Naive B cell (primary cell): ENCODE results near the gene CELF4. TPM values are rescaled to one million over a fixed set of nuclear protein-coding genes. Genes with fewer than 3 reads are reported as not detected.

Source experiments
- ATAC-seq, 2 donors: fragments of 150-1000 bp; cut with Tn5 transposase; 2 replicates each; pipeline ENCODE4 v1.10.0; 2021; ENCODE audit warnings: low read depth in 2 of 2, mild to moderate bottlenecking in 2 of 2, moderate library complexity in 2 of 2
- DNase-seq: peaks from one replicate; pipeline ENCODE4 v3.0.0; 2022
- H3K27ac Mint-ChIP-seq, 6 donors: one replicate each; pipeline ENCODE4 v1.8.0; 2020 to 2022; ENCODE audit warnings: mild to moderate bottlenecking in 6 of 6, mixed read lengths in 6 of 6, moderate library complexity in 5 of 6, inconsistent platforms in 2 of 6
- H3K27me3 Mint-ChIP-seq, 3 donors: one replicate each; pipeline ENCODE4 v1.8.0; 2021 to 2022; ENCODE audit warnings: mixed read lengths in 3 of 3, mild to moderate bottlenecking in 1 of 3
- H3K36me3 Mint-ChIP-seq, 2 donors: one replicate each; pipeline ENCODE4 v1.8.0; 2020 to 2022; ENCODE audit warnings: mixed read lengths in 2 of 2, inconsistent platforms in 1 of 2, mild to moderate bottlenecking in 1 of 2
- H3K4me1 Mint-ChIP-seq, 3 donors: one replicate each; pipeline ENCODE4 v1.8.0; 2020 to 2022; ENCODE audit warnings: mixed read lengths in 3 of 3, inconsistent platforms in 1 of 3, mild to moderate bottlenecking in 1 of 3, moderate library complexity in 1 of 3
- H3K4me3 Mint-ChIP-seq, 8 donors: one replicate each; pipeline ENCODE4 v1.8.0; 2020 to 2022; ENCODE audit warnings: mild to moderate bottlenecking in 8 of 8, mixed read lengths in 8 of 8, moderate library complexity in 8 of 8, inconsistent platforms in 2 of 8
- H3K9me3 Mint-ChIP-seq, 7 donors: one replicate each; pipeline ENCODE4 v1.8.0; 2020 to 2022; ENCODE audit warnings: mixed read lengths in 7 of 7, mild to moderate bottlenecking in 5 of 7, inconsistent platforms in 2 of 7, moderate library complexity in 1 of 7
- polyA plus RNA-seq, 6 donors: library from polyadenylated mRNA; unstranded; fragments of 300-500 nt; fragmentation: Illumina TruSeq; gene quantifications; one replicate each; pipeline ENCODE4 v1.2.3, GENCODE V29; 2021; ENCODE audit warnings: low read depth in 6 of 6

Gene CELF4
- polyA plus RNA-seq, 6 donors from 2014 or later = 0.21 to 0.34 (median 0.24) TPM; not detected in 1

DNA sequence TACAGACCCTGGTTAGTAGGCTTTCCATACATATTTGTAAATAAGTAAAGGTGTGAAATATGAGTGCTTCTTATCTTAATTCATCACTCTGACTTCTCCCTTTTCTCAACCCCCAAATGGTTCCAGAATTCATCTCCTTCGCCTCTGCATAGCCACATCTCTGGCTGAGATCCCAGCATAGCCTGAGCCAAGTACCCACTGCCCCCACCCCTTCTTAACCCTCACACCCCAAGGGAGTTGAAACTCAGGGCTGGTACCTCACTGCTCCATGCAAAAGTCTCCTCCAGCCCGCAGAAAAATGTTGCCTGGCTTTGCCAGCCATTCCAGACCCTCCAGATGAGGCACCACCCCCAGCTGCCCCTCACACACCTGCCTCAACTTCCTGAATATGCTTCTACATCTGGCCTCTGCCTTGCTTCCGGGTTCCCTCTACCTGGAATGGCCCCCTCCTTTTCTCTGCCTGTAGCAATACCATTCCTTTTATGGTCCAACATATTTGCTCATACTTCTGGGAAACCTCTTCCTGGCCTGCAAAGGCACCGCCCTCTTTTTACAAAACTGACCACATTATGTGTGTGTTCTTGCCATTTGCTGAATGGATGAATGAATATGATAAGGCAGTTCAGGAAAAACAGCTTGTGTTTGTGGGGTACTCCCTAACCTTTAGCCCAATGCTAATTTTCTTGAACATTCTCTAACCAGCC is 112.8 kb downstream of the CELF4 start:
- H3K4me3 Mint-ChIP-seq = no peak overlapping the region
- DNase-seq (no peak), ATAC-seq (no peak)
- H3K27ac Mint-ChIP-seq = no peak overlapping the region
- H3K9me3 Mint-ChIP-seq = peaks cover 0 to 9% (median 2%) of the 10 kb centered on the region in 7 donors
- no peaks in the 10 kb centered on the region for H3K36me3 Mint-ChIP-seq
- peaks cover 0 to 9% (median 0%) of the 10 kb centered on the region in 3 donors for H3K27me3 Mint-ChIP-seq
- no peaks in the 10 kb centered on the region for H3K4me1 Mint-ChIP-seq

DNA sequence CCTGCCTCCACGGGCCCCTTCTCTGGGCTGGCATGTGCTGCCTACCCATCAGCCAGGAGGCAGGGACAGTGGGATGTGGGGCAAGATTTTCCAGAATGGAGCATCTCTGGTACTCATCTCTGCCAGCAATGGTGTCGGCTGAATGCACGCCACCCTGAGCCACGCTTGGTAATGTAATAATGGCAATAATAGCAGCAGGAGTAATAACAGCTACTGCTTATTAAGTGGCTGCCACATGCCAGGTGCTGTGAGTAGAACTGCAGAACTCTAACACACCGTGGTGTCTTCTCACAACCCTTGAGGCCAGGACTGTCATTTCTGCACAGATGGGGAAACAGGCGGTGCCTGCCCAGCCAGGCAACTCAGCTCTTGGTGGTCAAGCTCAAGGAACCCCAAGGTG is 113.6 kb downstream of the CELF4 start:
- Mint-ChIP-seq H3K4me3 (no peak overlapping the region), H3K4me1 (no peaks in the 10 kb centered on the region), H3K9me3 (peaks cover 0 to 9% (median 2%) of the 10 kb centered on the region in 7 donors), H3K27ac (no peak overlapping the region), H3K27me3 (peaks cover 0 to 9% (median 0%) of the 10 kb centered on the region in 3 donors), H3K36me3 (no peaks in the 10 kb centered on the region)
- no peak for ATAC-seq
- DNase-seq = no peak

DNA sequence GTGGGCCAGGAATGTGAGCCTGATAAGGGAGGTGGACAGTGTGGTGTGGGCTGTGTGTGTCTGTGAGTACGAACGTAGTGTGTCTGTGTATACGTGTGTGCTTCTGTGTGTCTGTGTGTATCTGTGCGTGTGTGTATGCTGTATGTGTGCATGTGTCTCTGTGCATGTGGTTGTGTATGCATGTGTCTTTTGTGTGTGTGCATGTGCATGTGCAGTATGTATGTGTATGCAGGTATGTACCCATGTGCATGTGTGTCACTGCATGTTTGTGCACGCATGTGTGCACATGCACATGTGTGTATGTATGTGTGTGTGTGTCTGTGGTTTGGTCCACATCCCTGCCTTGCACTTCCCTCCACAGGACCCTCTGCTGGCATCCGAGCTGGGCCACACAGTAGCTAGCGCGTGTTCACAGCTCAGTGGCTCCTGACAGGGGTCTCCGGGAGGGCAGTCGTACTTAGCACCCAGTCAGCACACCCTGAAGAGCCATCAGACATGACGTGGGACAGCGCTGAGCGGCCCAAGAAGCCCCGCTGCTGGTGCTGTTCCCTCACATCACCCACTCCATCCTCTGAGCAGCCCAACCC is 114.3 kb downstream of the CELF4 start:
- Mint-ChIP-seq H3K4me1 (no peaks in the 10 kb centered on the region), H3K9me3 (peaks cover 0 to 9% (median 2%) of the 10 kb centered on the region in 7 donors), H3K27ac (no peak overlapping the region), H3K36me3 (no peaks in the 10 kb centered on the region), H3K4me3 (no peak overlapping the region), H3K27me3 (peaks cover 0 to 9% (median 0%) of the 10 kb centered on the region in 3 donors)
- no peak for DNase-seq
- no peak for ATAC-seq

DNA sequence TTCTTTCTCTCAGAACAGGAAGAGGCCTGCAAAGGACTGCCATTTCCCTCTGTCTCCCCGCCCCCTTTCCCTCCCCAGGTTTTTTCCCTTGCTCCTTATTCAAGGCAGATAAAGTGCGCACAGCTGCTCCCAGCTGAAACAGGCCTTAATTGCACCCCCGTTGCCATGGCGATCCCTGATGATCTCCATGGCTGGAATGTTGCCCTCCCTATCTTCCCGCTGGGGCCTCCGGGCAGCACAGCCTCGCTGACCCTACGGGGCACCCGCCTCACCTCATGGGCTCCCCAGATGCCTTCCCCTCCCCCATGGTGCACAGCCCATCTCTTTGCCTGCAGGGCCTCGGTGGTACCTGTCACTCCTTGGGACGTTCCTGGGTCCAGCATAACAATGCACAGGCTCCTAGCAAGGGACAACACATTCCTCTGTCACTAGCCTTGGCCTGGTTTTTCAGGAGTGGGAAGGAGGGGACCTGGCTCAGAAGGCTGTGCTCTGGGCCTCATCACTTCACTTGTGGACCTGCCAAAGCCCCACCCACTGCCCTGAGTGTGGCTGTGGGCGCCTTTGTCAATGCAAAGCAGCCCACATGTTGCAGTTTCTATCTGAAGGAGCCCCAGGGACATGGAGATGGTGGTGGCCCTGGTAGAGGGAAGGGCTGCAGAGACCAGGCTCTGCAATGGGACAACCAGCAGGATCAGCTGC is 115.0 kb downstream of the CELF4 start:
- no peak overlapping the region for H3K4me3 Mint-ChIP-seq
- ATAC-seq = no peak

DNA sequence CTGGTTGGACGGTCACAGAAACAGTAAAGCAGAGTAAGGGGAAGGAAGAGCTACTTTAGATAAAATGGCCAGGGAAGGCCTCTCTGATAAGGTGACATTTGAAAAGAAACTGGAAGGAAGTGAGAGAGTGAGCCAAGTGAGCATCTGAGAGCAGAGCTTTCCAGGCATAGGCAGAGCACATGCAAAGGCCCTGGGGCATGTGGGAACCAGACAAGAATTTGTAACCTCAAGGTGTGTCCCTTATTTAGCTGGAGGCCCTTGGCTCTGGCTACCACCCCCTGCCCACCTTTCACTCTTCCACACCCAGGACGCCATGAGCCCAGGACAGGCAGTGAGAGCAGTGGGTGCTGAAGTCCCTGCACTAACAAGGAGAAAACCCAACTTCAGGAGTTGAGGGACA is 116.0 kb downstream of the CELF4 start:
- H3K27me3 Mint-ChIP-seq = peaks cover 0 to 17% (median 0%) of the 10 kb centered on the region in 3 donors

More for the DNA sequence above, 115.0 kb downstream of the CELF4 start:
- Mint-ChIP-seq H3K36me3 (no peaks in the 10 kb centered on the region), H3K4me1 (no peaks in the 10 kb centered on the region), H3K9me3 (peaks cover 0 to 9% (median 2%) of the 10 kb centered on the region in 7 donors), H3K27ac (no peak overlapping the region), H3K27me3 (peaks cover 0 to 12% (median 0%) of the 10 kb centered on the region in 3 donors)
- no peak for DNase-seq

DNA sequence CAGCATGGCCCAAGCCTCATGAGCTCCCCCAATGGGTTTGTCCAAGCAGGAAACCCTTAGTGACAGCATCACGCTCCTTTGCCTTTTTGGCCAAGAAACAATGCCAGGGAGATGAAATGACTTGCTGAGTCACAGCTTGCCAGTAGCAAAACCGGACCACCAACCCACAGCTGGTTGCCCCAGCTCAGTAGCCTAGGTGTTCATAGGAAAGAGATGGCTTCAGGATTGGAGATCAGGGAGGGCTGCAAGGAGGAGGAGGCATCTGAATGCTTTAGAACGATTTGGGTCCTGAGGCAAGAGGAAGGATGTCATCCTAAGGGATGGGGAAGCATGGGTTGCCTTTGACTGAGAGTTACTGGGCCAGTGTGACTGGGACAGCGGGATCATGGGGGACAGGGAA is 116.7 kb downstream of the CELF4 start:
- peaks cover 0 to 21% (median 0%) of the 10 kb centered on the region in 3 donors for H3K27me3 Mint-ChIP-seq
- DNase-seq = no peak
- H3K4me3 Mint-ChIP-seq = no peak overlapping the region
- H3K27ac Mint-ChIP-seq = no peak overlapping the region
- no peaks in the 10 kb centered on the region for H3K4me1 Mint-ChIP-seq
- no peak for ATAC-seq
- peaks cover 0 to 9% (median 2%) of the 10 kb centered on the region in 7 donors for H3K9me3 Mint-ChIP-seq
- H3K36me3 Mint-ChIP-seq = no peaks in the 10 kb centered on the region

More for the DNA sequence above, 116.0 kb downstream of the CELF4 start:
- peaks cover 0 to 9% (median 2%) of the 10 kb centered on the region in 7 donors for H3K9me3 Mint-ChIP-seq
- H3K27ac Mint-ChIP-seq = peak overlapping the region in 1 of 6 donors; percentile 33
- no peak for DNase-seq
- no peaks in the 10 kb centered on the region for H3K4me1 Mint-ChIP-seq
- H3K36me3 Mint-ChIP-seq = no peaks in the 10 kb centered on the region
- no peak for ATAC-seq
- no peak overlapping the region for H3K4me3 Mint-ChIP-seq

DNA sequence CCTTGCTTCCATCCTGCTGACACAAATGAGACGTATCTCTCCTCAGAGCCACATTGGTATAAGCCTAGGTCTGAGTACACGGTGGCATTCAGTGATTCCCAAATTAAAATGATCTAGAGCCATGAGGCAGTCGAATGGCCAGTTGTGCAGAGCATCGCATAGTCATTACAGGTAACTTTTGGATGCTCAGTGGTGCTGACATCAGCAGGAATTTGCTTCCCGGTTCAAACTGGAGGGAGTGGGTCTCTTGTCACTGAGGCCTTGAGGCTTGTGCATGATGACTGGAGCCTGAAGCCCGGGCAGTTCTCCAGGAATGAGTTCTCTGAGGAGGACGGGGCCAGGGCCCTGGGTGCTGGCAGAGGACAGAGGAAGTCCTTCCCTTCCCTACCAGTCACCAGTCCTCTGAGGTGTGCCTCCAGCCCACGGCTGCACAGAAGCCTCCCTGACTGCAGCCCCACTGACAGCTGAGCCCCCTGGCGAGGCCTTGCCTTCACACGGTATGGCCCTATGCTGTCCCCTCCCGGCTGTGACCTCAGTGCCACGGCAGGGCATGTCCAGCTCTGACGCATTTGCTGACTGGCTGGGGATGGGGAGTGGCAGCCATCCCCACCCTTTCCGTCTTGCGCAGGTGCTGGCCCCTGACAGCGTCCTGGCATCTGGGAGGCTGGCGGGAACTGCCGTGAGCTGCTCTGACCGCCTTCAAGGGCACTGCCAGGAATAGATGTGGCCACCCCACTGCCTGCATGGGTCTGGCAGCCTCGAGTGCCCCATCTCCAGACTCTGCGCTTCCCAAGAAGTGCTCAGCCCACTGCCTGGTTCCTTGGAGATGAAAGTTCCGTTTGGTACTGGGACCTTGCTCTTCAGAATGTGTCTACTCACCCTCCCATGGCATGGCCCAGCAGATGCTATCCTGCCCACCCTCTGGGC is 117.4 kb downstream of the CELF4 start:
- no peak overlapping the region for H3K4me3 Mint-ChIP-seq

DNA sequence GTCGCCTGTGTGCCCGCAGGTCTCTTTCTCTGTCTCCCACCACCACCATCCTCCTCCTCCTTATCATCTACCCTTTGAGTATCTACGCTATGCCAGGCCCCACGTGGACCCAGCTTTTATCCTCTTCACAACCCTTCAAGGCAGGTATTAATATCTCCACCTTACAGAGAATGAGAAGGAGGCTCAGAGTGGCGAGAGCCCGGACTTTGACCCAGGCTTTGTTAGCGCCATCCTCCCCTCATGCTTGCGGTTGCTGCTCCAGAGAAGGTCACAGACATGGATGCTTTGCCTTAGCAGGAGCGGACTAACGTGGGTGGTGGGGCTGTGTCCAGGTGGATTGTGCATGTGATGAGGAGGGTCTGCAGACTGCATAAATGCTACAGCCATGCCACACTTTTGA is 119.8 kb downstream of the CELF4 start:
- Mint-ChIP-seq H3K4me3 (no peak overlapping the region), H3K9me3 (peaks cover 0 to 9% (median 0%) of the 10 kb centered on the region in 7 donors), H3K27ac (no peak overlapping the region), H3K36me3 (no peaks in the 10 kb centered on the region), H3K27me3 (peaks cover 0 to 24% (median 0%) of the 10 kb centered on the region in 3 donors), H3K4me1 (no peaks in the 10 kb centered on the region)
- ATAC-seq (no peak), DNase-seq (no peak)

More for the DNA sequence above, 117.4 kb downstream of the CELF4 start:
- Mint-ChIP-seq H3K36me3 (no peaks in the 10 kb centered on the region), H3K9me3 (peaks cover 0 to 9% (median 2%) of the 10 kb centered on the region in 7 donors), H3K4me1 (no peaks in the 10 kb centered on the region), H3K27ac (peak overlapping the region in 1 of 6 donors; percentile 77), H3K27me3 (peaks cover 0 to 24% (median 0%) of the 10 kb centered on the region in 3 donors)
- no peak for ATAC-seq
- no peak for DNase-seq

DNA sequence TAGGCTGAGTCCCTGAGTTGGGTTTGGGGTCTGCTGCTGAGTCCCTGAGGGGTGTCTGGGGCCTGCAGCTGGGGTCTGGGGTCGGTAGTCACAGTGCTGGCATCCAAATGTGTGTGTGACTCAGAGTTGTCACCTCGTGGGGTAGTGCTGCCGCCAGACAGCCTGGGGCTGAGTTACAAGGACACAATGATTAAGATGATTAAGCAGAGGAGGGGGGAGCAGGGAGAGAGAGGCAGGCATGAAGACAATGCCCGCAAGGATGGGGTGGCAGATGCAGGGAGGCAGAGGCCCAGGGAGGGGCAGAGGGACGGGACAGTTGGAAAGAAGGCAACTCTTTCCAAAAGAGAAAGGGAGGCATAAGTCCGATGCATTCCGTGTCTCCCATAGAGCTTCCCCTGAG is 120.2 kb downstream of the CELF4 start:
- Mint-ChIP-seq H3K27ac (peak overlapping the region in 1 of 6 donors; percentile 69), H3K27me3 (peaks cover 0 to 24% (median 0%) of the 10 kb centered on the region in 3 donors), H3K9me3 (peaks cover 0 to 9% (median 0%) of the 10 kb centered on the region in 7 donors), H3K4me1 (no peaks in the 10 kb centered on the region), H3K36me3 (no peaks in the 10 kb centered on the region), H3K4me3 (no peak overlapping the region)
- ATAC-seq = no peak
- DNase-seq = no peak

DNA sequence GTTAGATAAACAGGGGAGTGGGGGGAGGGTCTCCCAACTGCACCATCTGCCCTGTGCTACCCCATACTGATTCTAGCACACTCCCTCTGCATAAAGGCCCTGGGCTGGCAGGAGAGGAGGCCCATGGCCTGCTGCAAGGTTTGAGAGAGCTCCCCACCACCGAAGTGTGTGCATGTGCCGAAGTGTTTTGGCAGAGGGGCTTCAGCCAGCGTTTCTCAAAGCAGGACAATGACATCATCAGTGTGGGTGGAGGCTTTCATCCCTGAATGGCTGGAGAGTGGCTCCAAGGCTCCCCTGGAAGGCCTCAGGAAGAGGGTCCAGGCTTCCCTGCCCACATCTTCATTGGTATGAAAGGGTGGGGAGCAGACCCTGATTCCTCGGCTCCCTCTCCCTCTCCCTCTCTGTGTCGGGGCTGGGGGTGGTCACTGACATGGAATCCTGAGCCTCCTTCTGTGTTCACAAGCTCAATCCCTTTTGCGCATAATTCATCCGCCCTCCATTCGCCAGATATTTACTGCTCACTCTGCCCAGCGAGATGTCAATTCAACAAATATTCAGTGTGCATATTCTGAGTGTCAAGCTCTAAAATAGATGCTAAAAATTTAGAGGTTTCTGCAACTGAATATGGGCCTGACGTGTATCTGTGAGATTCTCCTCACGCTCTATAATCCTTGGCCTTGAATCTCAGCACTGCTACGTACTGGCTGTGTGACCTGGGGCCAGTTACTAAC is 122.1 kb downstream of the CELF4 start:
- Mint-ChIP-seq H3K27ac (no peak overlapping the region), H3K4me1 (no peaks in the 10 kb centered on the region), H3K9me3 (no peaks in the 10 kb centered on the region), H3K36me3 (no peaks in the 10 kb centered on the region), H3K4me3 (no peak overlapping the region), H3K27me3 (peaks cover 0 to 15% (median 0%) of the 10 kb centered on the region in 3 donors)
- ATAC-seq (no peak), DNase-seq (no peak)

DNA sequence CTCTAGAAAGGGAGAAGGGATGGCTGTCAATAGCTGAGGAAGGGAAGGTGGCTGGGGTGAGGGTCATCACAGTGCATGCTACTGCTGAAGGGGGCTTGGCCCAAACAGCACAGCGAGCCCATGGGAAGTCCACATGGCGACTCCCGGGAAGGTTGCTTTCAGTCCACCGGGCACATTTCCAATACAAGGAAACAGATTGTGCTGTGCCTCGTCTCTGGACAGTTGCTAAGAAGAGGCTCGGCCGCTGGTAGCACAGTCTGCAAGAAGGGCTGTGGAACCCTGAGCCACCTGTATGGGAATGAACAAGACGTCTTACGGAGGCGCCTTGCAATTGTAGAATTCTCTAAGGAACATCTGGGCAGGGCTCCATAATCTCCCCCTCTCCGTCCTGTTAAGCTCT is 123.1 kb downstream of the CELF4 start:
- no peak for ATAC-seq
- H3K9me3 Mint-ChIP-seq = peaks cover 0 to 9% (median 2%) of the 10 kb centered on the region in 7 donors
- peaks cover 0 to 15% (median 0%) of the 10 kb centered on the region in 3 donors for H3K27me3 Mint-ChIP-seq
- no peak overlapping the region for H3K27ac Mint-ChIP-seq
- H3K36me3 Mint-ChIP-seq = no peaks in the 10 kb centered on the region
- no peaks in the 10 kb centered on the region for H3K4me1 Mint-ChIP-seq
- no peak for DNase-seq
- peak overlapping the region in 1 of 8 donors; percentile 82 for H3K4me3 Mint-ChIP-seq

DNA sequence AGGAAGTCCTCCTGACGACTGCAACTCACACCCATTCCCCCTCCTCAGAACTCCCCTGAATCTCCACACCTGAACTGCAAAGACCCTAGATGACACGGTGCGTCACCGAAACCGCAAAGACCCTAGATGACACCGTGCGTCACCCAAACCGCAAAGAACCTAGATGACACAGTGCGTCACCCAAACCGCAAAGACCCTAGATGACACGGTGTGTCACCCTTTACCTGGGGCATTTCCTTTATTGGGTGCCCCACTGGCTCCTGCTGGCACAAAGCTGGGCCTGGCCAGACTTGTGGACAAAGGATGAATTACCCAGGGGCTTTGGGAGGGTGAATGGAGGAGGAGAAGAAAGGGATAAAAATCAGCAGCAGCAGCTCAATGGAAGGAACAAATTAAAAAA is 123.8 kb downstream of the CELF4 start:
- Mint-ChIP-seq H3K4me3 (no peak overlapping the region), H3K9me3 (peaks cover 0 to 10% (median 3%) of the 10 kb centered on the region in 7 donors), H3K27me3 (peaks cover 0 to 15% (median 0%) of the 10 kb centered on the region in 3 donors), H3K36me3 (no peaks in the 10 kb centered on the region), H3K4me1 (no peaks in the 10 kb centered on the region), H3K27ac (no peak overlapping the region)
- DNase-seq = no peak
- ATAC-seq = no peak
